Left ventricle myocardium inferior (tissue), 1 donor: ENCODE results near the gene CACHD1. TPM values are rescaled to one million over a fixed set of nuclear protein-coding genes. Genes with fewer than 3 reads are reported as not detected.
A peak's percentile ranks its signal among the peaks of the same experiment; 100 is the strongest.

Experiments
- DNase-seq: peaks from one replicate; pipeline ENCODE4 v3.0.0-alpha.2; 2020
- H3K27ac ChIP-seq: fragments of 200-600 bp; replicated peaks from 2 replicates; pipeline ENCODE4 v1.8.0; 2021
- H3K27me3 ChIP-seq: fragments of 200-600 bp; 2 replicates; pipeline ENCODE4 v1.8.0; 2021; ENCODE audit warnings: low read depth
- H3K36me3 ChIP-seq: fragments of 200-600 bp; 2 replicates; pipeline ENCODE4 v1.8.0; 2021
- H3K4me1 ChIP-seq: fragments of 200-600 bp; 2 replicates; pipeline ENCODE4 v1.8.0; 2021
- H3K4me3 ChIP-seq: fragments of 200-600 bp; 2 replicates; pipeline ENCODE4 v1.8.0; 2021; ENCODE audit warnings: mild to moderate bottlenecking, moderate library complexity
- H3K9me3 ChIP-seq: fragments of 200-600 bp; replicated peaks from 2 replicates; pipeline ENCODE4 v1.8.0; 2021
- intact Hi-C: fragments of 100-400 bp; cut with micrococcal nuclease; formaldehyde crosslinking; loops from one replicate; pipeline ENCODE4 v1.11.0; 2022
- total RNA-seq: library from RNA; stranded (reverse); fragmentation: NEBNext Ultra II Directional; extraction: Animal tissue kit (Norgen Biotek cat#: 25700); gene quantifications from one replicate; pipeline ENCODE4 v1.2.1, GENCODE V29; 2021
- TF ChIP-seq, protein P1 (sequence below): fragments of 200-600 bp; IDR thresholded peaks from 2 replicates; pipeline ENCODE4 v1.8.0; 2021; ENCODE audit warnings: antibody characterized with exemption, mild to moderate bottlenecking, borderline replicate concordance
- donor health status: DM: no; HTN: yes; CAD: no; lungs with severe emphysema.

The CACHD1 gene
- total RNA-seq, 1 donor from 2014 or later = 2.7 TPM

GRCh38 chr1:64578270-64578973 lies 108.5 kb downstream of the CACHD1 start:
- no peak for DNase-seq
- peaks cover 11% of the 10 kb centered on the region for H3K4me1 ChIP-seq
- no peak overlapping the region for H3K27ac ChIP-seq
- TF ChIP-seq, protein P1, sequence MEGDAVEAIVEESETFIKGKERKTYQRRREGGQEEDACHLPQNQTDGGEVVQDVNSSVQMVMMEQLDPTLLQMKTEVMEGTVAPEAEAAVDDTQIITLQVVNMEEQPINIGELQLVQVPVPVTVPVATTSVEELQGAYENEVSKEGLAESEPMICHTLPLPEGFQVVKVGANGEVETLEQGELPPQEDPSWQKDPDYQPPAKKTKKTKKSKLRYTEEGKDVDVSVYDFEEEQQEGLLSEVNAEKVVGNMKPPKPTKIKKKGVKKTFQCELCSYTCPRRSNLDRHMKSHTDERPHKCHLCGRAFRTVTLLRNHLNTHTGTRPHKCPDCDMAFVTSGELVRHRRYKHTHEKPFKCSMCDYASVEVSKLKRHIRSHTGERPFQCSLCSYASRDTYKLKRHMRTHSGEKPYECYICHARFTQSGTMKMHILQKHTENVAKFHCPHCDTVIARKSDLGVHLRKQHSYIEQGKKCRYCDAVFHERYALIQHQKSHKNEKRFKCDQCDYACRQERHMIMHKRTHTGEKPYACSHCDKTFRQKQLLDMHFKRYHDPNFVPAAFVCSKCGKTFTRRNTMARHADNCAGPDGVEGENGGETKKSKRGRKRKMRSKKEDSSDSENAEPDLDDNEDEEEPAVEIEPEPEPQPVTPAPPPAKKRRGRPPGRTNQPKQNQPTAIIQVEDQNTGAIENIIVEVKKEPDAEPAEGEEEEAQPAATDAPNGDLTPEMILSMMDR = no peak
- no peak overlapping the region for H3K4me3 ChIP-seq
- H3K27me3 ChIP-seq = no peaks in the 10 kb centered on the region
- intact Hi-C loops = no loop called here
- H3K9me3 ChIP-seq = no peaks in the 10 kb centered on the region
- no peaks in the 10 kb centered on the region for H3K36me3 ChIP-seq

GRCh38 chr1:64579767-64580166 lies 109.8 kb downstream of the CACHD1 start:
- Histone ChIP-seq H3K36me3 (no peaks in the 10 kb centered on the region), H3K4me3 (no peak overlapping the region), H3K4me1 (peaks cover 11% of the 10 kb centered on the region), H3K27ac (no peak overlapping the region), H3K9me3 (no peaks in the 10 kb centered on the region), H3K27me3 (no peaks in the 10 kb centered on the region)
- no peak for DNase-seq
- intact Hi-C loops = no loop called here
- TF ChIP-seq, protein P1 = no peak

DNA sequence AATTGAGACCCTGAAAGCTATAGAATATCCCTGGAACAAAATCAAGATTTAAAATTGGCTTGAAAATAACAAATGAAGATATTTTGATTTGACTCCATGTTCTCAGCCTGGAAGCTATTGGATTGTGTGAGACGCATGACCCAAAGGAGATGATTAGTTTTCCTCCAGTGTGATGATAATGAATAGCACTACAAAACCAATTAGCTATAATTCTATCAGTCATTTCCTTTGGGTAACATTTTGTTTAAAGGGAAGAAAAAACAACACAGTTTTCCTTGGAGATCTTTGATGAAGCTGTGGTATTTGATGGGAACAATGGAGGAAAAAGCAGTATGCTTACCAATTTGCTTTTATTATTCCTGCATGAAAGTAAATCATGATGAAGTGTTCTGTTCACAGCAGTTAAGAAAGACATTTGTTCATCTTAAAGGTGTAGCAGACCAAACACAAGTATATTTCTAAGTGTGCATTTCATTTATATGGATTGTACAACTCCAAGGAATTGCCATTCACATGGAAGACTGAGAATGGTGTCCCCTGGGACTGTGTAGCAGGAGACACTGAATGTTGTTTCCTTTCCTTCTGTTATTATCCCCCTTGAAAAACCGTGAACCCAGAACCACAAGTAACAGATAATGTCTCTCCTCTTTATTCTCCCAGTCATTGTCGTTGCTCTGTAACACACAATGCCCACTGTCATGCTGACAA lies 111.4 kb downstream of the CACHD1 start:
- TF ChIP-seq, protein P1 = no peak
- Histone ChIP-seq H3K9me3 (no peaks in the 10 kb centered on the region), H3K27ac (peak overlapping the region; percentile 17), H3K4me3 (no peak overlapping the region), H3K4me1 (peaks cover 11% of the 10 kb centered on the region), H3K27me3 (no peaks in the 10 kb centered on the region), H3K36me3 (no peaks in the 10 kb centered on the region)
- intact Hi-C loops = no loop called here
- DNase-seq = no peak

DNA sequence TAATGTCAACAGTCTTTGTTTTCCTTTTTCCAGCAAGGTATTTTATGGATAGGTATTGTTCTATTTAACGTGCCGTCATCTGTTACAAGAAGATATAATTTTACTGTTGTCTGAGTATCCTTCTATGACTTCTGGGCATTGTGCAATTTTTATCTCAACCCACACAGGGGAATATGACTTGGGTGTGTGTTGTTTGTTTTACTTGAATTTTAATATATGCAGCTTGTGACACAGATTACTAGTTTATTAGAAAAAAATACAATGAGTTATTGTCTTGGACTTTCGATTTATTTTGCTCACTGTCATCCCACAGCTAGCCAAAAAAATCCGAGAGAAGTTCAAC lies 111.9 kb downstream of the CACHD1 start:
- intact Hi-C loops = no loop called here

DNA sequence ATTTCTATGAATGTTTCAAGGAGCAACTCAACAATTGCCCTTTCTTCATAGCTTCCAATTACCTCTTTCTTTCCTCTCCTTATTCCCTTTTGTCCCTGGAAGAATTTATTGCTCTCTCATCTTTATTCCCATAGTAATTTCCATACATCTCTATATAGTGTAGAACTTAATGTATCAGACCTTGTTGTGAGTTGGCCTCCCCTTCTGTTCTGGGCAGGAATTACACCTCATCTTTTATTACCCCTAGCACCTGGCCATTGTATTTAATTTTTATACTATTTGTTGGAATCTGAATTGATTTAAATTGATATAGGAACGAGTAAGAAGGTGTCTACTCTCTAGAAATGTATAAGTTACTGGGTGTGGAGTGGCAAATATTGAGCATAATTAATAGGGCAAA lies 114.5 kb downstream of the CACHD1 start:
- TF ChIP-seq, protein P1 = peak; percentile 11
- no peaks in the 10 kb centered on the region for H3K27me3 ChIP-seq
- H3K27ac ChIP-seq = no peak overlapping the region
- H3K4me3 ChIP-seq = no peak overlapping the region
- intact Hi-C loops = no loop called here
- H3K36me3 ChIP-seq = no peaks in the 10 kb centered on the region
- H3K4me1 ChIP-seq = peaks cover 11% of the 10 kb centered on the region
- no peaks in the 10 kb centered on the region for H3K9me3 ChIP-seq
- no peak for DNase-seq

More for the DNA sequence above, 111.9 kb downstream of the CACHD1 start:
- Histone ChIP-seq H3K36me3 (no peaks in the 10 kb centered on the region), H3K27me3 (no peaks in the 10 kb centered on the region), H3K27ac (peak overlapping the region; percentile 17), H3K9me3 (no peaks in the 10 kb centered on the region), H3K4me1 (peaks cover 11% of the 10 kb centered on the region), H3K4me3 (no peak overlapping the region)
- TF ChIP-seq, protein P1 = no peak
- DNase-seq = no peak
